Endothelial cell (in vitro differentiated cells): ENCODE data around the gene LMF1. TPM values are rescaled to one million over a fixed set of nuclear protein-coding genes. Genes with fewer than 3 reads are reported as not detected.

Source experiments
- DNase-seq: peaks from one replicate; pipeline ENCODE4 v3.0.0; 2021; ENCODE audit warnings: low spot score
- H3K27ac Mint-ChIP-seq: one replicate; pipeline ENCODE4 v1.8.0; 2021; ENCODE audit warnings: mixed read lengths, inconsistent platforms; ENCODE audit not compliant: unreplicated experiment
- H3K27me3 Mint-ChIP-seq: one replicate; pipeline ENCODE4 v1.8.0; 2021; ENCODE audit warnings: mild to moderate bottlenecking, moderate library complexity, mixed read lengths, inconsistent platforms; ENCODE audit not compliant: unreplicated experiment
- H3K36me3 Mint-ChIP-seq: one replicate; pipeline ENCODE4 v1.8.0; 2021; ENCODE audit warnings: mild to moderate bottlenecking, low read depth, mixed read lengths, inconsistent platforms; ENCODE audit not compliant: unreplicated experiment
- H3K4me1 Mint-ChIP-seq: one replicate; pipeline ENCODE4 v1.8.0; 2021; ENCODE audit warnings: mild to moderate bottlenecking, mixed read lengths, inconsistent platforms; ENCODE audit not compliant: unreplicated experiment
- H3K4me3 Mint-ChIP-seq: one replicate; pipeline ENCODE4 v1.8.0; 2021; ENCODE audit warnings: mild to moderate bottlenecking, mixed read lengths, inconsistent platforms; ENCODE audit not compliant: unreplicated experiment
- H3K9me3 Mint-ChIP-seq: one replicate; pipeline ENCODE4 v1.8.0; 2021; ENCODE audit warnings: mixed read lengths, inconsistent platforms; ENCODE audit not compliant: unreplicated experiment
- total RNA-seq: library from RNA; stranded (reverse); fragmentation: NEBNext Ultra II Directional; extraction: Animal tissue kit (Norgen Biotek cat#: 25700); gene quantifications from one replicate; pipeline ENCODE4 v1.2.1, GENCODE V29; 2021; ENCODE audit not compliant: unreplicated experiment
- TF ChIP-seq, protein P1 (sequence below): fragments of 200-600 bp; sonication (generic); IDR thresholded peaks from one replicate; pipeline ENCODE4 v1.5.0; 2021; ENCODE audit warnings: antibody characterized with exemption; ENCODE audit not compliant: unreplicated experiment

Gene LMF1
- total RNA-seq, 1 donor from 2014 or later, result 21.7 TPM

DNA sequence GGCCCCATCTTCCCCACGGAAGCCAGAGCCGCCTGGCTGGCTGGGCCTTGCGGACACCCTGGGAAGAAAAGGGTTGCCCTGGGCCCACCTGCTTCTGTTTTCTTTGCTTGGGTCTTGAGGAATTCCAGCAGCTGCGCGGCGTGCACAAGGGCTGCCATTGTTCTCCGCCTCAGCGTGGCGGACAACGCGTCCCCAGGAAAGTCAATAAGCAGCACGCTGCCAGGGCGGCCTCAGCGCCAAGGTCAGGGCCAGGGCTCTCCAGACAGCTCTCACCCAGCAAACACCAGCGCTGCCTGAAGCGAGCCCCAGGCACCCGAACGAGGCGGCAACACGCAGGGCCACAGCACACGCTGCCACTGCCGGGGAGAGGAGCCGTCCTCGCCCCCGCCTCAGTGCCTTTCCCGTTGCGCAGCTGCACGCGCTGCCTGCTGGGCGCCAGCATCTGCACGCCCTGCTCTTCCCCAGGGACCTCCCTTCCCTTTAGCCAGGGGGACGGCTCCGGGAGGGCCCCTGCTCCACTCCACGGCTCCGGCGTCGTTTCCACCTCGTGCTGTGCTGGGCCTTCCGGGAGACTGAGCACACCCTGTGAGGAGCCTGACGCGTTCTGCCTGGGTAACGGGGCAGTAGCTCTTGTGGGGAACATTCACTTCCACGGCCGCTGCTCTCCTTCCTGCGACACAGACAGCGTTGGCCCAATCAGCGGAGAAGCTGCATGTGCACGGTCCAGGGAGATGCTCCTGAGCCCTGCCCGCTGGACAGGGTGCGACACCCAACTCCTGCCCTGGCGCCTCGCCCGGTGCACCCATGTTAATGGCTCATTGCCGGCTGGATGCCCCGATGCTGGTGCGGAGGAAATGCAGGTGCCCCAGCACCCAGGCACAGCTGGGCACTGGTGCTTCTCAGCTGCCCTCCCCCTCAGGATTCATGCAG lies 57.8 kb downstream of the LMF1 start:
- H3K4me3 Mint-ChIP-seq, result no peak overlapping the region
- H3K9me3 Mint-ChIP-seq, result no peaks in the 10 kb centered on the region
- DNase-seq, result no peak
- H3K27me3 Mint-ChIP-seq, result peaks cover 12% of the 10 kb centered on the region
- H3K4me1 Mint-ChIP-seq, result no peaks in the 10 kb centered on the region
- peaks cover 6% of the 10 kb centered on the region for H3K36me3 Mint-ChIP-seq
- TF ChIP-seq, protein P1, sequence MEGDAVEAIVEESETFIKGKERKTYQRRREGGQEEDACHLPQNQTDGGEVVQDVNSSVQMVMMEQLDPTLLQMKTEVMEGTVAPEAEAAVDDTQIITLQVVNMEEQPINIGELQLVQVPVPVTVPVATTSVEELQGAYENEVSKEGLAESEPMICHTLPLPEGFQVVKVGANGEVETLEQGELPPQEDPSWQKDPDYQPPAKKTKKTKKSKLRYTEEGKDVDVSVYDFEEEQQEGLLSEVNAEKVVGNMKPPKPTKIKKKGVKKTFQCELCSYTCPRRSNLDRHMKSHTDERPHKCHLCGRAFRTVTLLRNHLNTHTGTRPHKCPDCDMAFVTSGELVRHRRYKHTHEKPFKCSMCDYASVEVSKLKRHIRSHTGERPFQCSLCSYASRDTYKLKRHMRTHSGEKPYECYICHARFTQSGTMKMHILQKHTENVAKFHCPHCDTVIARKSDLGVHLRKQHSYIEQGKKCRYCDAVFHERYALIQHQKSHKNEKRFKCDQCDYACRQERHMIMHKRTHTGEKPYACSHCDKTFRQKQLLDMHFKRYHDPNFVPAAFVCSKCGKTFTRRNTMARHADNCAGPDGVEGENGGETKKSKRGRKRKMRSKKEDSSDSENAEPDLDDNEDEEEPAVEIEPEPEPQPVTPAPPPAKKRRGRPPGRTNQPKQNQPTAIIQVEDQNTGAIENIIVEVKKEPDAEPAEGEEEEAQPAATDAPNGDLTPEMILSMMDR, result no peak
- no peak overlapping the region for H3K27ac Mint-ChIP-seq

DNA sequence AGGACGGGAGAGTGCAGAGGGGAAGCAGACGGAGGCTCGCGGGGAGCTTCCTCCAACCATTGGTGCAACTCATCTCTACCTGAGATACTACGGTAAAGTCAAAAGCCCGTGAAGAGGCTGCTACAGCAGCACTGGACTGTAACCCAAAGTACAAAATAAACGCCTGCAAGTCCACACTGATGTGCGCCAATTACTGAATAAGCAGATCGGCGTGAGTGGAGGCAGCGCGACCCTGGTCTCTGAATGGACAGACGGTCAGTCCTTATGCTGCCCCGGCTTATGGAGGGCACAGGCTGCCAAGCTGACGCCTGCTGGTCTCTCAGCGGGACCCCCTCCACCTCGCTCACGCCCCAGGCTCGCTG lies 58.5 kb downstream of the LMF1 start:
- H3K9me3 Mint-ChIP-seq, result no peaks in the 10 kb centered on the region
- H3K4me3 Mint-ChIP-seq, result no peak overlapping the region
- TF ChIP-seq, protein P1, result no peak
- no peak overlapping the region for H3K27ac Mint-ChIP-seq
- peaks cover 6% of the 10 kb centered on the region for H3K36me3 Mint-ChIP-seq
- H3K27me3 Mint-ChIP-seq, result peaks cover 12% of the 10 kb centered on the region
- no peak for DNase-seq
- no peaks in the 10 kb centered on the region for H3K4me1 Mint-ChIP-seq

DNA sequence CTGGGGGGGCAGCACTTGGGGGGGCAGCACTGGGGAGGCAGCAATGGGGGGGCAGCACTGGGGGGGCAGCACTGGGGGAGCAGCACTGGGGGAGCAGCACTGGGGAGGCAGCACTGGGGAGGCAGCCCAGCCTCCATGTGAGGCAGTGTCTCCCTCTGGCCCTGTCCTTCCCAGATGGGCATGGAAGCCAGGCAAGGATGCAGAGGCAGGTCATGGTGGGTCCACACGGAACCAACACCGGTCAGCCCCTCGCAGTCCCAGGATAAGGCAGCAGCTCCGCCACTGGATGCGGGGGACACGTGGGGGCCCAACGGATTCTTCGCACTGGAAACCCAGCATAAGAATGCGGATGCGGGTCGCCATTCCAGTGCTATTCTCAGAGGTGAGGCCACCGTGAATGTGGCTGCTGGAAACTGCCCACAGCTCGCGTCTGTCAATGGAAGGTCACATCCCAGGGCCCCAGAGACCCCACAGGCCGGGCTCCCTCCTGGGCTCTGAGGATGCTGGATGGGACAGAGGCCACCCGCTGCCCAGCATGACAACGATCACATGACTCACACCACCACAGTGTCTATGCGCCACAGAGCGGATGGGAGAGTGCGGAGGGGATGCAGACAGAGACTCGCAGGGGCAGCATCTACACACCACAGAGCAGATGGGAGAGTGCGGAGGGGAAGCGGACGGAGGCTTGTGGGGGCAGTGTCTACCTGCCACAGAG lies 59.0 kb downstream of the LMF1 start:
- Mint-ChIP-seq H3K9me3 (no peaks in the 10 kb centered on the region), H3K27ac (no peak overlapping the region), H3K4me3 (no peak overlapping the region), H3K27me3 (peaks cover 12% of the 10 kb centered on the region), H3K36me3 (peaks cover 6% of the 10 kb centered on the region), H3K4me1 (no peaks in the 10 kb centered on the region)
- DNase-seq, result no peak
- TF ChIP-seq, protein P1, result no peak

DNA sequence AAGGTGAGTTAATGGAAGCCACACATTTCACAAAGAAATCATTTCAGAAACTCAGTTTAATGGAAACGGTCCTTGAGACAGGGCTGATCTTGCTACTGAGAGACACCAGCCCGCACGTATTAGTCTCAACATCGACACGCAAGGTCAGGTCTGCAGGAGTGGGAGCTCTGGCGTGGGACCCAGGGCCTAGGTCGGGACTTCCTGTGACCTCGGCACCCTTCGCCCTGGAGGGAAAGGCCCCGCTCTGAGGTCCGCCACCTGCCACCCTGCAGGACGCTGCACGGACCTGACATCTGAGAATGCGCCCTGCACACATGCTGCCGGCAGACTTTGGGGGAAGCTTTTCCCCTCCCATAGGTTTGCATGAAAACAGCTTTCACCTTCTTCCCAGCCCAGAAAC lies 59.7 kb downstream of the LMF1 start:
- Mint-ChIP-seq H3K9me3 (no peaks in the 10 kb centered on the region), H3K27me3 (peaks cover 12% of the 10 kb centered on the region), H3K4me1 (no peaks in the 10 kb centered on the region), H3K27ac (no peak overlapping the region), H3K4me3 (no peak overlapping the region), H3K36me3 (peaks cover 12% of the 10 kb centered on the region)
- no peak for DNase-seq
- TF ChIP-seq, protein P1, result no peak

DNA sequence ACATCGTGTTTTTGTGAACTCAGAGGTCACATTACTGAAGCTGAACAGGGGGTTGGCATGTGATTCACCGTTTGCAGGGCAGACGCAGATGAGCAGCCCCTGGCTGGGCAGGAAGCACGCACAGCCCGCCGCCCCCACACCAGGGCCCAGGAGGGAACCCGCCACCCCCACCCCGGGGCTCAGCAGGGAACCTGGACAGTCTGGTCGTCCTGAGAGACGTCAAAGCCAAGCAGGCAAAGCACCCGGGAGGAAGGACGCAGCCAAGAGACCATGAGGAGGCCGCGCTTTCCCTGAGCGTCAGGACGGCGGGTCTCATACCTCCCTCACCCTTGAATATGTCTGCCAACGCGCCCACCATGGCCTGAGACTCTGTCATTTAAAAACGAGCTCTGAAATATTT lies 60.6 kb downstream of the LMF1 start:
- no peak overlapping the region for H3K4me3 Mint-ChIP-seq
- H3K27ac Mint-ChIP-seq, result no peak overlapping the region
- peaks cover 2% of the 10 kb centered on the region for H3K4me1 Mint-ChIP-seq
- TF ChIP-seq, protein P1, result no peak
- H3K27me3 Mint-ChIP-seq, result peaks cover 16% of the 10 kb centered on the region
- H3K36me3 Mint-ChIP-seq, result peaks cover 21% of the 10 kb centered on the region
- no peak for DNase-seq
- H3K9me3 Mint-ChIP-seq, result no peaks in the 10 kb centered on the region
